WERI-Rb-1 (cell line): ENCODE results near the gene ZIC3.

Experiments
- DNase-seq: peaks from one replicate; pipeline ENCODE4 v3.0.0-alpha.2; 2020
- H3K27ac ChIP-seq: fragments of 250-450 bp; sonication (Bioruptor Pico); 2 replicates; pipeline ENCODE4 v1.5.1; 2020; ENCODE audit warnings: mild to moderate bottlenecking, moderate library complexity
- H3K27me3 ChIP-seq: fragments of 250-450 bp; sonication (Bioruptor Pico); 2 replicates; pipeline ENCODE4 v1.5.1; 2021; ENCODE audit warnings: mild to moderate bottlenecking, low read depth, moderate library complexity; ENCODE audit not compliant: insufficient read depth, severe bottlenecking
- H3K36me3 ChIP-seq: fragments of 250-450 bp; sonication (Bioruptor Pico); 2 replicates; pipeline ENCODE4 v1.5.1; 2020; ENCODE audit warnings: mild to moderate bottlenecking, moderate library complexity
- H3K4me3 ChIP-seq: 2 replicates; pipeline ENCODE4 v1.5.1; 2011; ENCODE audit warnings: low read depth, mild to moderate bottlenecking, control low read depth, low read length
- H3K9me3 ChIP-seq: fragments of 250-450 bp; sonication (Bioruptor Pico); 2 replicates; pipeline ENCODE4 v1.5.1; 2021; ENCODE audit warnings: mild to moderate bottlenecking, moderate library complexity; ENCODE audit not compliant: severe bottlenecking
- TF ChIP-seq, protein P1 (sequence below): IDR thresholded peaks from 2 replicates; pipeline ENCODE4 v1.5.1; 2011; ENCODE audit warnings: low read depth, mild to moderate bottlenecking, control low read depth, inconsistent platforms, low read length

ZIC3 gene

DNA sequence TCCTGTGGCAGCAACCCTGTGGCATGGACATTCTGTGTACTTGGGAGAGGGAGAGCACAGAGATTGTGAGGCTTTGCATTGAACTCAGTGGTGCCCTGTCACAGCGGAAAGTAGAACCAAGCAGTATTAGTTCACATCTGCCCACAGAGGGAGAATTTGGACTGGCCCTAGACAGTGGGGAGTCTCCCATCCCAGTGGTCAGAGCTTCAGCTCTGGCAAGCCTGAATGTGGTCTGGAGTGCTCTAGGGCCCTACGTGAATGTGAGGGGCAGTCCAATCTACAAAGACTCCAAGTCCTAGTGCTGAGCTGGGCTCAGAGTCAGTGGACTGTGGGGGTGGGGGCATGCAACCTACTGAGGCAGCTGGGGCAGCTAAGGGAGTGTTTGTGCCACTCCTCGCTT, 34.8 kb downstream of the ZIC3 start:
- Histone ChIP-seq H3K27ac (no peak overlapping the region), H3K27me3 (peaks cover 48% of the 10 kb centered on the region), H3K9me3 (no peaks in the 10 kb centered on the region), H3K4me3 (no peak overlapping the region), H3K36me3 (no peaks in the 10 kb centered on the region)
- DNase-seq: no peak
- TF ChIP-seq, protein P1, sequence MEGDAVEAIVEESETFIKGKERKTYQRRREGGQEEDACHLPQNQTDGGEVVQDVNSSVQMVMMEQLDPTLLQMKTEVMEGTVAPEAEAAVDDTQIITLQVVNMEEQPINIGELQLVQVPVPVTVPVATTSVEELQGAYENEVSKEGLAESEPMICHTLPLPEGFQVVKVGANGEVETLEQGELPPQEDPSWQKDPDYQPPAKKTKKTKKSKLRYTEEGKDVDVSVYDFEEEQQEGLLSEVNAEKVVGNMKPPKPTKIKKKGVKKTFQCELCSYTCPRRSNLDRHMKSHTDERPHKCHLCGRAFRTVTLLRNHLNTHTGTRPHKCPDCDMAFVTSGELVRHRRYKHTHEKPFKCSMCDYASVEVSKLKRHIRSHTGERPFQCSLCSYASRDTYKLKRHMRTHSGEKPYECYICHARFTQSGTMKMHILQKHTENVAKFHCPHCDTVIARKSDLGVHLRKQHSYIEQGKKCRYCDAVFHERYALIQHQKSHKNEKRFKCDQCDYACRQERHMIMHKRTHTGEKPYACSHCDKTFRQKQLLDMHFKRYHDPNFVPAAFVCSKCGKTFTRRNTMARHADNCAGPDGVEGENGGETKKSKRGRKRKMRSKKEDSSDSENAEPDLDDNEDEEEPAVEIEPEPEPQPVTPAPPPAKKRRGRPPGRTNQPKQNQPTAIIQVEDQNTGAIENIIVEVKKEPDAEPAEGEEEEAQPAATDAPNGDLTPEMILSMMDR: no peak
